DMS53 (cell line): ENCODE data around the gene SUMO3.
"Not testable (repeated sequence)": the region's sequence is repeated elsewhere in the genome, so short reads cannot be mapped to it uniquely, and the experiment has no call there.

Experiments
- DNase-seq: peaks from one replicate; lab custom pipeline; 2025; lab: John Stamatoyannopoulos, UW

The SUMO3 gene

DNA sequence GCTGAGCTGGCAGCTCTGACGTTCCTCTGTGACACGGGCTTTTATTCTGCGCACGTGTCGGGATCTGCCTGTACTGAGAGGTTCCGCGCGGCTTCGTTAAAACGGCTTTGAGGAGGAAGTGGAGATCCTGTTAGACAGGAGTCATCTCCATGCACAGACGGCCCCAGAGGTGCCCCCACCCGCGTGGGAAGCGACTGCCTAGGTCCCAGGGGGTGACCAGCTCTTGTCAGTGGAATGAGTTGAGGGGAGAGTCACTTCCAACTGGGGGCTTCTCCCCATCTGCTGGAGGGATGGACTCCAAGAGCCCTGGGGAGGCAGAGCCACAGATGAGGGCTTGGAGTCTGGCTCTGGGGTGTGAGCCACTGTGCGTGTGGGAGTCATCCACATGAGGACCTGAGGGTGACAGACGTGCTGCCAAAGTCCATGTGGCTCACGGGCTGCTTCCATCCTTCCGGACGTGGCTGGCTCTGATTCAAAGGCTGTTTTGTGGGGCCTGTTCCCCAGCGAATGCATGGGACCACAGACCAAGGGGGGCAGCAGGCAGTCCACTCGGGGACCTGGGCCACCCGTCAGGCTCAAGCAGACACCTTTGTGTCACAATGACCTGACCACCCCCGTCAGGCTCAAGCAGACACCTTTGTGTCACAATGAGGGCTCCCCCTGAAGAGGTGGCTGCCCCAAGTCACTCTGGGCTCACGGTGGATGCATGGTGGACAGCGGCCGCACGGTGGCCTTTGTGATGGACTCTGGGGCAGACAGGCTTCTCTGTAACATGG lies 28.8 kb upstream of the SUMO3 start:
- peak; percentile 82 for DNase-seq

DNA sequence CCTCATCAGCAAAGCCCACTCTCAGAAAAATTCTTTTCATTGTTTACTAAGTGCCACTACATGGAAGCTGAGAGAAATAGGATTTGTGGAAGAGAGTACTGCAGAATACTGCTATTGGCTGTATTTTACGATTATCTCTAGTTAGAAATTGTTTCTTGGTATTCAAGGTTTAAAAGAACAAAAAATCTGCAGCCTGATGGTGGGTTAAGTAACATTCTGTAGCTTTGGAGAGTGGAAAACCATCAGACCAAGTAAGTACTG lies 28.3 kb upstream of the SUMO3 start:
- DNase-seq: no peak

DNA sequence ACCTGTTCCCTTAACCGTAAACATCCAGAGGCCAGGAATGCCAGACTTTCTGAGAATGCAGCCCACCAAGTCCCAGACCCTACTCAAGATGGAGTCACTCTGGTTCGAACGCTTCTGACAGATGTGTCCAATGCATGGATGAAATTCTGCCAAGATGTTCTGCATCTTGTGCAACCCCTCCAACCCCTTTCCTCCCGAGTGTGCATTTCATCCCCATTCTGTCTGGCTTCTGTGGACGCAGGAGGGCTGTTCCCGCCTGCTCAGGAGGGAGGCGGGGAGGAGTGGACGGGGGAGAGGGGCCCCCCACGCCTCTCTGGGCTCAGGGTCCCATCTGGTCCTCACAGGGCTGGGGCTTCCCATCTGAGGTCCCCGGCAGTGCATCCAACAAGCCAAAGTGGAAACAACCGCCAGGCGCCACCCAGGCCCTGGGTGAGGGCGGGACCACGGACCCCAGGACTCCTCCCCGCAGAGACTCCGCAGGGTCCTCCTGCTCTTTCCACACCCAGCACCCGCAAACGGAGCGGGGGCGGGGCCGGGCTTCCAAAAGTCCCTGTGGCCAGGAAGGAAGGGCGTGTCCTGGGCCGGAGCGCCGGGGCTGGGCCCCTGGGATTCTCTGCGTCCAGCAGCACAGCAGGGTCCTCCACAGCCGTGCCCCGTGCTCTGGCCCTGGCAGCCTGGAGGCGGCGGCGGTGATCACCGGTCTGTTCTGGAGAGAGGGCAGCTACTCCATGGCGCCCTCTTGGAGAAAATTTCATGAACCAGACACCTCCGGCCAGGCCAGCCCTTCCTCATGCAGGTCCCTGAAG lies 27.8 kb upstream of the SUMO3 start:
- DNase-seq: peak; percentile 17

DNA sequence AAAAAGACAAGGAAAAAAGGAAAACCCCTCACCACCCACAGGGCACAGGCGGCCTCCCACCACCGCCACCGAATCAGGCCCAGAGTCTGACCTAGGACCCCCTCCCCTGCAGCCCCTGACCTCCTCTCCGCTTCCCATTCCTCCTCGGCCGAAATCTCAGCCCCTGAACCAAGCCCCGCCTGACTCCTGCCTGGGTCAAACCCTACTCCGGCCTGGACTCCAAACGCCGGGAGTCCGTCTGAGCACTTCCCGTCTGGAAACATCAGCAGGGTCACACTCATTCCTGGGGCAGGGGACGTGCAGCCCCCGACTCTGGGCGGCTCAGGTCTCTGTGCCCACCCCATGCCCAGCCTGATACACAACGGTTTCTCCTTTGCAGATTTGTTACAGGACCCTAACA lies 26.4 kb upstream of the SUMO3 start:
- DNase-seq: no peak

DNA sequence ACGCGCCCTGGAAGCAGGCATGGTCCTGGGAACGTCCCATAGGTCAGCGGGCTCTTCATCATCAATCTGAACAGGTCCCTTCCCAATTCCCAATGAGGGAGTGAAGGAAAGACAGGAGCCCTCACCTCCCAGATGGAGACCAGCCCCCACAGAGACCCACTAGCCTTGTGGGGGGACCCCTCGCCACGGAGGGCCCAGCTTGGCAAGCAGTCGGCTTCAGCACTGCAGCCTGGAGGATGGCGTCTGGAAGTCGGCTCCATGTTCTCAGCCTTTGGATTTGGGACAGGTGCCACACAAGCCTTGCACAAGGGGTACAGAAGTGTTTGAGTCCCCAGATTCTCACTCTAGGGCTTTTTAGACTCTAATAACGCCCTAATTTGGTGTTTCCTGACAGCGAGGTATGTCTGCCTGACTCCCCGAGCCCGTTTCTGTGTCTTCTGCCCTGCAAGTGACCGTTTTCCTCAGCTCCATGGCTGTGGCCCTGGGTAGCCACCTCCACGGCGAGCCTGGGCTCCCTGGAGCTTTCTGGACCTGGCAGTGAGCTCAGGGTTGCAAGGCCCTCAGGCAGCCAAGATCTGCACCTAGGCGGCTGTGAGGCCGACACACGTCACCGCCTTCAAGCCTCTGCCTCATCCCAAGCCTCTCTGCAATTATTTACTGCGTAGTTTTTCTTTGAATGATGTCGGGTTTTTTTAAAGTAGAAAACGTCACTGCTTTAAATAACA lies 25.0 kb upstream of the SUMO3 start:
- DNase-seq: no peak

DNA sequence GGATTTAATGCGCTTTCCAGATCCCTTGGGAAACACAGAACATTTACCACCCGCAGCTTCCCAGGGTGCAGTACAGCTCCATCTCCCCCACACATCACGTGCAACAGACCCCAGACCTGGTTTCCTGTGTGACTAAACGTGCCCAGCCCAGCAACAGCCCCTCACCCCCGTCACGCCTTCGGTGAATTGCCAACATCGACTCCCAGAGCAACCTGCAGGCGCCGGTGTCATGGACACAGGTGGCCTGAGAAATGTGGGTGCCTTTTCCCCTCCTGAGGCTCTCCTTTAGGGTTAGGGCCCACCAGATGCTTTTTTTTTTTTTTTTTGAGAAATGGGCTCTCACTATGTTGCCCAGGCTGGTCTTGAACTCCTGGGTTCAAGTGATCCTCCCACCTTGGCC lies 24.2 kb upstream of the SUMO3 start:
- DNase-seq: no peak

DNA sequence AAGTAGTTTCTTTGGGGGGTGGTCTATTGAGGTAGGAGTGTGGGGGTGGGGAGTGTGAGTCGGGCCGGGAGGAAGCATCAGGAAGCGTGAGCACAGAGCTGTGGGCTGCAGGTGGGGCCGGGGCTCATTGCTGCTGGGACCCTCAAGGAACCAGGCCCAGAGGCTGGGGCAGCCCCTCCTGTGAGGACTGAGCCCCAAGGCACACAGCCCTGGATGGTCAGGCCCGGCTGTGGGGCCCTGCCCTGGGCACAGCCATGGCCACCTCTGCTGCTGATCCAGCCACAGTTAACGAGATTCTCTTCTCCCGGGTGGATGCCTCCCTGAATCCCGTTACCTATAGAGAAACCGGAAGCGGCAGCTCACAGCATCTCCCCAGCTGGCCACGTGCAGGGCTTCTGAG lies 22.9 kb upstream of the SUMO3 start:
- DNase-seq: peak; percentile 22

DNA sequence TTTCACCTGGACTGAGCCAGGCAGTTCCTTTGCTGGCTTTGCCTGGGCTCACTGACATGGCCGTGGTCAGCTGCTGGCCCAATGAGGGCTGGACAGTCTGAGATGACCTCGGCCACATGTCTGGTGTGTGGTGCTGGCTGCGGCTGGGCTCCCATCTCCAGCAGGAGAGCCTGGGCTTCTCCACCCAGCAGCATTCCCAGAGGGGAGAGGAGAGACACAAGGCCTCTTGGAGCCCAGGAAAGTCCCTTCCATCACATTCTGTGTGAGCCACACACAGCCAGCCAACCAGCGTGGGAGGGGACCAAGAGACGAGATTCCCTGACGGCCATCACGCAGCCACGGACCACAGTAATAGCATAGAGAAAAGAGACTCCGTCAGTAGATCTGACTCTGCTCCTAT lies 21.1 kb upstream of the SUMO3 start:
- no peak for DNase-seq

DNA sequence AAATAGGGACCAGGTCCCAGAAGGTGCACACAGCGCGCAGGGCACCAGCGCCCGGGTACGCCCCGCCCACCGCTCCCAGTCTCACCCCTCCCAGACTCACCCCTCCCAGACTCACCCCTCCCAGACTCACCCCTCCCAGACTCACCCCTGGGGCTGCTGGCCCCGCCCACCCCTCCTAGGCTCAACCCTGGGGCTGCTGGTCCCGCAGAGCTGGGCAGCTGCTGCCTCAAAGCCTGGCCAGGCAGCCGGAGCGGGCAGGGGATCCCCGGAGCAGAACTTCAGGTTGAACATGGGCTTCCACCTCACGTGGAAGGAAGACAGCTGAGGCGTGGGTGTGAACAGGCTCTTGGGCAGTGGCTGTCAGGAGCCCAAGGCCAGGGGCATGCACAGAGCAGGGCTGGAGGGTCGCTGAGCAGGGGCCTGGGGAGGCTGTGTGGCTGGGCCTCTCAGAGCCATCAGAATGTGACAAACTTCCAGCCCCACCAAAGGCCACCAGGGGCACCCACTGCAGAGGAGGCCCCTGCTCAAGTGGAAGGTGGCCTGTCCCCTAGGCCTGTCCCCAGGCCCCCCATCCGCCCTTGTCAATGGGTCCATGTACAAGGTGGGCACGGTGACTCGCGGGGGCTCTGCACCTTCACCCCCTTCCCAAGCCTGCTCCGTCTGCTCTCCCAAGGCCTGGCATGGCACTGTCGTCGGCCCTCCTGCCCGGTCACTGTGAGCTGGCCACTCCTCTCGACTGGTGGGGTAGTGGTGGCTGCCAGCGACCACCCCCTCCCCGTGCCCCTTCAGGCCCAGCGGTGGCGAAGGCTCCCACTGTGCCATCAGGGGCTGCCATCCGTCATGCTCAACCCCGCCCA lies 20.4 kb upstream of the SUMO3 start:
- DNase-seq: no peak

DNA sequence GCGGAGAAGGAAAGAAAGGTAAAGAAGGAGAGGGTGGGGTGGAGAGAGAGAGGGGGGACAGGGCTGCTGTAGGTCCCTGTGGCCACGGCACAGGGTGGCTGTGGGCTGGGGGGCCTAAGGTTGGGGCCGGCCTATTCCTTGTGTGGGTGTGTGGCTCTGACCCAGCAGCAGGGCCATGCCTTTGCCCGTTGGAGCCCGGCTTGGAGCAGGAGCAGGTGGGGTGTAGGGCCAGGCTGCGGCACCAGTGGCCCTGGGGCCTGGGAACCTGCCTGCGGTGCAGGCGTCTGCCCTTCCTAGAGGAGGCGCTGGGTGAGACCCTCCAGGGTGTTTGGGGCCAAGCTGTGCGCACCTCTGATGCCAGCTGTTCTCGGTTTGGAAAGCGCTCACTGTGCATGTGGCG lies 19.7 kb upstream of the SUMO3 start:
- no peak for DNase-seq

DNA sequence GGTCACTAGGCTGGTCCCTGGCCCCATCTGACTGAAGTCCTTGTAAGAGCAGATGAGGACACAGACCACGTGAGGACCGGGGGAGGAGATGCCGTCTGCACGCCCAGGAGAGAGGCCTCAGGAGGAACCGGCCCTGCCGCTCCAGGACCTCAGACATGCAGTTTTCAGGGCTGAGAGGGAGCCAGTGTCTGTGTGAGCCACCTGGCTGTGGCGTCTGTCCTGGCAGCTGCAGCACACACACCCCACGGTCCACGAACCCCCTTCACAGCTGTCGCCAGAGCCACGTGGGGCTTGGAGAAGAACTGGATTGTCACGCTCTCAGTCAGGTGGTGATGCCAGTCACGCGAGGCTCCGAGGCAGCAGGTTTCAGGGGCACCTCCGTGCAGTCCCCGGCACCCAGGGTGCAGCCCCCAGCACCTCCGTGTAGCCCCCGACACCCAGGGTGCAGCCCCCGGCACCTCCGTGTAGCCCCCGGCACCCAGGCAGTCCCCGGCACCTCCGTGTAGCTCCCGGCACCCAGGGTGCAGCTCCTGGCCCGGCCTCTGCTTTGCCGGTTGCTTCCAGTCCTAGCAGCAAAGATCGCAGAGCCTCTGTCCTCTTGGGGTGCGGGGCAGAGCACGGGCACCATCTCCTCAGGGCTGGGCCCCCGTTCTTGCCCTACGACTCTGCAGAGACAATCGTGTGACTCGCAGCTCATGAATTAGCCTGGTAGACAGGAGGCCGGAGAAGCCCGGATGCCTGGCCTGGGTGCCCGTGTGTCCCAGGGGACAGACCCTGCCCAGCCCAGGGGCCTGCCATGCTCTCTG lies 19.0 kb upstream of the SUMO3 start:
- DNase-seq: peak; percentile 82

DNA sequence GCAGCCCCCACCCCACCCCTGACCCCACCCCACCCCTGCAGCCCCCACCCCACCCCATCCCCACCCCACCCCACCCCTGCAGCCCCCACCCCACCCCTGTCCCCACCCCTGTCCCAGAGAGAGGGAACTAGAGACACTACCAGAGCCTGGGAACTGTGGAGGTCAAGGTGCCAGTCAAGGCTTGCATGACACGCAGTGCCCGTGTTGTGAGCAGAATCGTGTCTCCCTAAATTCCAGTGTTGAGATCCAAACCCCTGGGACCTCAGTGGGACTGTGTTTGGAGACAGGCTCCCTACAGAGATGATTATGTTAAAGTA lies 18.4 kb upstream of the SUMO3 start:
- no peak for DNase-seq

DNA sequence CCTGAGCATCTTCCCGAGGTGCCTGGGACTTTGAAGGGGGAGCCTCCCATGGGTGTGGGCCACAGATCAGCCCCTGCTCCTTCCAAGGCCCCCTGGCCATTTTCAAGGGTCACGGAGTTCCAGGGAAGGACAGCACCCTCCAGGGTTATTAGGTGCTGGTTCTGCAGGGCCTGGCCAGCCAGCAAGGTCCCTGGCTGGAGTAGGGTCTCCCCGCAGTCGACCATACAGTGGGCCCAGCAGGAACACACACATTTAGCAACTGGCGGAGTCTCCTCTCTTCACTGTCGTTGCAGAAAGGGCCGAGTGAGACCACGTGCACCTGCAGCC lies 17.7 kb upstream of the SUMO3 start:
- no peak for DNase-seq

DNA sequence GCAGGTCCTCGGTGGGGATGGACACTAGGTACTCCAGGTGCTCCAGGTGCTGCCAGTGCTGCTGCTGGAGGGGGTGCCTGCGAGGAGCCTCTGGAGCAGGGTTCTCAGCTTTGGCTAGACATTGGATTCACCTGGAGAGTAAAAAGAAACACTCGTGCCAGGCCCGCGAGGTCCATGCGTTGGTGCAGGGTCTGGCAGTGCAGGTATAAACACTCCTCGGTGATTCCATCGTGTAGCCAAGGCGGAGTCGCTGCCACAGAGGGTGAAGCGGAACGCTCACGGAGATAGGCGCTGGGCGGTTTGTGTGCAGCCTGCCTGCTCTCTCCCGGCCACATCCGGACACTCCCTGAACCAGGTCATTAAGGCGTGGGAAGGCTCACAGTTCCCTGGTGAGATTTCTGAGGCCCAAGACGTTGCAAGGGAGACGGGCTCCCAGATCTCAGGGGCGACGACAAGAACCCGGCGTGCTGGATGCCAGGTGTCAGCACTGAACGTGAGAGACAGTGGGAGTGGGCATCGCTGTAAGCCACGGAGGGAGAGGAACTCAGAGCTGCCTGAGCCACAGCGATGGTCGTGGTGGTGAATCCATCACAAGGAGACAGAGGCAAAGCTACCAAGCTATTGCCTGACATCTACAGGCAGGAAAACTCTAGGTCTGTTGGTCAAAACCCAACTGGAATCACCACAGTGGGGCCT lies 17.2 kb upstream of the SUMO3 start:
- no peak for DNase-seq

DNA sequence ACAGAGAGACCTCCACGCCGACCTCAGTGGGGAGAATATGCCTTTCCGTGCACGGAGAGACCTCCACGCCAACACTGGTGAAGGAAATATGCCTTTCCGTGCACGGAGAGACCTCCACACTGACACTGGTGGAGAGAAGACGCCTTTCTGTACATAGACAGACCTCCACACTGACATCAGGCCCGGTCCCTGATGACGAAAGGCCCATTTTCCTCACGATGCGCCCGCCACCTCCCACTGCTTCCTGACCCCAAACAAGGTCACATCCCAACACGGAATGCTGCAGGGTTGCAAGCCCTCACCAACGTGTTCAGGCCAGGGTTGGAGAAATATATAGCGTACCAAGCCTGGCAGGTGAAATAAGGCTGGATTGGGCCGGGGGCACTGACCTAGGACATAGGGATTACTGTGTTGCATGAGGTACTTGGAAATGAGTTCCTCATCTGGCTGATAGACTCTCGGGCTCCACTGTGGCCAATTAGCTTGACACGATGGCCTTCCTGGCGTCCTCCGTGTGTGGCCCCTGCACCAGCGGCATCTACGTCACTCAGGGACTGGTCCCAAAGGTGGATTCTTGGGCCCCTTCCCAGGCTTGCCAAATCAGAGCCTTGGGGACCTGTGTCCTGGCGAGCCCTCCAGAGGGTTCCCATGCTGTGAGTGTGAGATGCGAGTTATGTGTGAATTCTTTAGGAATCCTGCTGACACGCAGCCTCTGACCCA lies 16.5 kb upstream of the SUMO3 start:
- DNase-seq: no peak

DNA sequence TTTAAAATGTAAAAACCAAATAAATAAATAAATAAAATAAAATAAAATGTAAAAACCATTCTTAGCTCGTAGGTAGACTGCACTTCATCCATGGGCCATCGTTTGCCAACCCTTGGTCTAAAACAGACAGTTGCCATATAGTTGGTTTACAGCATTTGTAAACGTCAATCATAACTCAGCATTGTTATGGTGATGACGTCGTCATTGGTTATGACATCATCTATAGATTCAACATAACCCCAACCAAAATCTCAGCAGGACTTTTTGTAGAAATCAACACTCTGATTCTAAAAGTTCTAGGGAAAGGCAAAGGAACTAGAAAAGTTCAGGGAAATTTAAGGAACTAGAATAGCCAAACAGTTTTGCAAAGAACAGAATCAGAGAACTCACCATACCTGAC lies 15.8 kb upstream of the SUMO3 start:
- DNase-seq: no peak

DNA sequence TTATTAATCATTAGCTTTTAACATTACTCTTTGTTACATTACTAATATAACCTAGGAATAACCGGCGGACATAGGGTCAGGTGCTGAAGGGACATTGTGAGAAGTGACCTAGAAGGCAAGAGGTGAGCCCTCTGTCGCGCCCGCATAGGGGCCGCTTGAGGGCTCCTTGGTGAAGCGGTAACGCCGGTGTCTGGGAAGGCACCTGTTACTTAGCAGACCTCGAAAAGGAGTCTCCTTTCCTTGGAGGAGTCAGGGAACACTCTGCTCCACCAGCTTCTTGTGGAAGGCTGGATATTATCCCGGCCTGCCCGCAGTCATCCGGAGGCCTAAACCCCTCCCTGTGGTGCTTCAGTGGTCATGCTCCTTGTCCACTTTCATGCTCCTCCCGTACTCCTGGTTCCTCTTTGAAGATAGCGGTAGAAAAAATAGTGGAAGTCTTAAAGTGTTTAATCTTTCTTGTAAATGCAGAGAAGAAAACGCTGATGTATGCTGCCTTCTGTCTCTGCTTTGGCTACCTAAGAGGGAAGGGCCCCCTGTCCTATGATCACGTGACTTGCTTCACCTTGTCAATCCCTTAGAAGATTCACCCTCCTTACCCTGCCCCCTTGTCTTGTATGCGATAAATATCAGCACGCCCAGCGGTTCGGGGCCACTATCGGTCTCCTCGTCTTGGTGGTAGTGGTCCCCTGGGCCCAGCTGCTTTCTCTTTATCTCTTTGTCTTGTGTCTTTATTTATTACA lies 14.8 kb upstream of the SUMO3 start:
- DNase-seq: not testable (repeated sequence)

DNA sequence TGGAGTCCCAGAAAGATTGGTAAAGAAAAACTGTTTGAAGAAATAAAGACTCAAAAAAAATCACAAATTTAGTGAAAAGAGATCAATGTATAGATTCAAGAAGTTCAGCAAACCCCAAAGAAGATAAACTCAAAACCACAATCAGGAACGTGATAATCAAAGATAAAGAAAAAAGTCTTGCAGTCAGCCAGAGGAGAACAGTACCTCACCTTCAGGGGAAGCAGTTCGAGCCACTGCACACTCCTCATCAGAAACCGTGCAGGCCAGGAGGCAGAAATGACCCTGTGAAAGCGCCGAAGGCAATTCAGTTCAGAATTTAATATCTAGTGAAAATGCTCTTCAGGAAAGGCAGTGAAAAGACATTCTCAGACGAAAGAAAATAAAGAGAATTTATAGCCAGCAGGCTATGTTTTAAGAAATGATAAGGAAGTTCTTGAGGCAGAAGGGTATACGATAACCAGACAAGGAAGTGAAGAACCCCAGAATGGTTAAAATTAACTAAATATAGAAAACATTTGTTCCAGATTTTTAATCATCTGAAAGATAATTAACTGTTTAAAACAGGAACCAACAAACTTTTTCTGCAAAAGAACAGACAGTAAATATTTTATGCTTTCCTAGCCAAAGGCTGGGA lies 13.5 kb upstream of the SUMO3 start:
- no peak for DNase-seq

DNA sequence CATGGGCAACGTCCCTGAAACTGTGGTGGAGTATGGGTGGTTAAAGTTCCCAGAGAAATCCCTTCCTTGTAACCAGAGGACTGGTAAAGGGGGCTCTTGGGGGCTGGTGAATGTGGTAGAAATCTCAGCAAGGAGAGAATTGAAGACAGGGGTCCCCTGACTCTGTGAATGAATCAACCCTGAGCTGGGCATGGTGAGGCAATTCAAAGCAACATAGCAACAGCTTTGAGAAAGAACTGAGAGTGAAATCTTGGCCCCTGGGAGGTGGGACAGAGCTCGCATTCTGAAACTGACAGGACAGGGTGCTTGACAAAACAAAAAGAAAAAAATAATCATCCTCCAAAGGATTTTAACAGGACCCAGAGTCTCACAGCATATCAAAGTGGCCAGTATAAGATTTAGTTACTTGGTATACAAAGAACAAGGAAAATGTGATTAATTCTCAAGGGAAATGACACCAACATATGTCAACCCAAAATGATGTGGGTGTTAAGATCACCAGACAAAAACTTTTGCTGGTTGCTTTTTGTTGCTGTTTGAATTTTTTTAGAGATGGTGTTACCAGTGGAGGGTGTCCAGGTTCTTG lies 11.7 kb upstream of the SUMO3 start:
- DNase-seq: no peak
